ENCODE results near the gene PPP1R13L.
A peak's percentile ranks its signal among the peaks of the same experiment; 100 is the strongest.

PPP1R13L gene

GRCh38 chr19:45351401-45351952 lies 53.4 kb downstream of the PPP1R13L start:
- no peaks in the 10 kb centered on the region for H3K27me3 ChIP-seq (ENCODE audit: insufficient read depth, poor library complexity, severe bottlenecking)
- TF ChIP-seq CTCF (IDR thresholded peaks at IDR 0.05; ENCODE audit: poor library complexity, severe bottlenecking), result no peak
- peak; percentile 65 for DNase-seq (ENCODE audit: low spot score)
- H3K27ac ChIP-seq (ENCODE audit: poor library complexity, severe bottlenecking), result no peak overlapping the region
- peaks cover 64% of the 10 kb centered on the region for H3K36me3 ChIP-seq (ENCODE audit: low read depth)
- H3K4me3 ChIP-seq (ENCODE audit: severe bottlenecking), result no peak overlapping the region
- no peaks in the 10 kb centered on the region for H3K4me1 ChIP-seq (ENCODE audit: insufficient read depth, poor library complexity, severe bottlenecking)
- H3K9me3 ChIP-seq (ENCODE audit: severe bottlenecking), result no peaks in the 10 kb centered on the region
- 0 out of 3 replicates have a peak, but pooled peaks have one; percentile 8 for ATAC-seq (ENCODE audit: low read depth)

- no peaks in the 10 kb centered on the region for H3K4me1 ChIP-seq (ENCODE audit: insufficient read depth, poor library complexity, severe bottlenecking)
- no peak for TF ChIP-seq CTCF (IDR thresholded peaks at IDR 0.05; ENCODE audit: poor library complexity, severe bottlenecking)
- no peaks in the 10 kb centered on the region for H3K27me3 ChIP-seq (ENCODE audit: insufficient read depth, poor library complexity, severe bottlenecking)
- ATAC-seq (ENCODE audit: low read depth) (no peak), DNase-seq (ENCODE audit: low spot score) (no peak)
- H3K4me3 ChIP-seq (ENCODE audit: severe bottlenecking), result no peak overlapping the region
- no peaks in the 10 kb centered on the region for H3K9me3 ChIP-seq (ENCODE audit: severe bottlenecking)
- H3K27ac ChIP-seq (ENCODE audit: poor library complexity, severe bottlenecking), result no peak overlapping the region
- H3K36me3 ChIP-seq (ENCODE audit: low read depth), result peaks cover 54% of the 10 kb centered on the region
Observed at GRCh38 chr19:45350477-45351058, 54.3 kb downstream of the PPP1R13L start.

GRCh38 chr19:45349430-45349941 lies 55.4 kb downstream of the PPP1R13L start:
- ATAC-seq (ENCODE audit: low read depth) (no peak), DNase-seq (ENCODE audit: low spot score) (no peak)
- no peak for TF ChIP-seq CTCF (IDR thresholded peaks at IDR 0.05; ENCODE audit: poor library complexity, severe bottlenecking)
- Histone ChIP-seq H3K36me3 (ENCODE audit: low read depth) (peaks cover 44% of the 10 kb centered on the region), H3K27me3 (ENCODE audit: insufficient read depth, poor library complexity, severe bottlenecking) (no peaks in the 10 kb centered on the region), H3K4me3 (ENCODE audit: severe bottlenecking) (no peak overlapping the region), H3K27ac (ENCODE audit: poor library complexity, severe bottlenecking) (no peak overlapping the region), H3K9me3 (ENCODE audit: severe bottlenecking) (no peaks in the 10 kb centered on the region), H3K4me1 (ENCODE audit: insufficient read depth, poor library complexity, severe bottlenecking) (peaks cover 5% of the 10 kb centered on the region)

GRCh38 chr19:45349126-45349415 lies 55.8 kb downstream of the PPP1R13L start:
- H3K9me3 ChIP-seq (ENCODE audit: severe bottlenecking), result no peaks in the 10 kb centered on the region
- no peak overlapping the region for H3K27ac ChIP-seq (ENCODE audit: poor library complexity, severe bottlenecking)
- DNase-seq (ENCODE audit: low spot score) (no peak), ATAC-seq (ENCODE audit: low read depth) (no peak)
- H3K4me1 ChIP-seq (ENCODE audit: insufficient read depth, poor library complexity, severe bottlenecking), result peaks cover 7% of the 10 kb centered on the region
- peaks cover 39% of the 10 kb centered on the region for H3K36me3 ChIP-seq (ENCODE audit: low read depth)
- no peaks in the 10 kb centered on the region for H3K27me3 ChIP-seq (ENCODE audit: insufficient read depth, poor library complexity, severe bottlenecking)
- no peak overlapping the region for H3K4me3 ChIP-seq (ENCODE audit: severe bottlenecking)
- no peak for TF ChIP-seq CTCF (IDR thresholded peaks at IDR 0.05; ENCODE audit: poor library complexity, severe bottlenecking)
